IMR-90 (cell line): ENCODE measurements around the gene DMD. TPM values are rescaled to one million over a fixed set of nuclear protein-coding genes. Genes with fewer than 3 reads are reported as not detected.

Source experiments
- ATAC-seq: fragments of 200-7000 bp; cut with Tn5 transposase; 2 replicates; pipeline ENCODE4 v1.9.1; 2020; ENCODE audit warnings: low read depth, mild to moderate bottlenecking, moderate library complexity
- BruUV-seq: library from RNA; stranded (reverse); fragments of 400-500 nt; replicated peaks from 2 replicates; lab custom pipeline; 2021; lab: Mats Ljungman, UMichigan
- CTCF ChIA-PET: fragments of 300-600 bp; formaldehyde crosslinking; extraction: SDS; loops from one replicate; lab custom pipeline; 2021; ENCODE audit warnings: antibody characterized with exemption; lab: Yijun Ruan, JAX
- POLR2A ChIA-PET: fragments of 300-600 bp; sonication (Branson Sonifier 250); formaldehyde crosslinking; loops from one replicate; lab custom pipeline; 2022; ENCODE audit warnings: antibody characterized with exemption; ENCODE audit not compliant: unreplicated experiment; lab: Charles Lee
- DNase-seq: peaks from one replicate; pipeline ENCODE4 v3.0.0; 2013
- H2AFZ ChIP-seq: replicated peaks from 2 replicates; pipeline ENCODE3; 2013; ENCODE audit warnings: low read length, mild to moderate bottlenecking; ENCODE audit not compliant: poor library complexity
- H2AK5ac ChIP-seq: 2 replicates; pipeline ENCODE4 v1.6.1; 2013; ENCODE audit warnings: low read depth, low read length, inconsistent platforms
- H2AK9ac ChIP-seq: replicated peaks from 2 replicates; pipeline ENCODE3; 2013; ENCODE audit warnings: mild to moderate bottlenecking, low read depth, low read length, moderate library complexity; ENCODE audit not compliant: poor library complexity
- H2BK120ac ChIP-seq: 2 replicates; pipeline ENCODE4 v1.6.1; 2013; ENCODE audit warnings: low read depth, low read length, inconsistent platforms
- H2BK15ac ChIP-seq: 3 replicates; pipeline ENCODE4 v1.6.1; 2013; ENCODE audit warnings: low read depth, low read length, inconsistent platforms
- H2BK20ac ChIP-seq: 2 replicates; pipeline ENCODE4 v1.6.1; 2013; ENCODE audit warnings: low read depth, mild to moderate bottlenecking, inconsistent platforms, low read length, moderate library complexity
- H2BK5ac ChIP-seq: 2 replicates; pipeline ENCODE4 v1.6.1; 2013; ENCODE audit warnings: mild to moderate bottlenecking, low read depth, low read length, inconsistent platforms; ENCODE audit not compliant: poor library complexity, severe bottlenecking
- H3K14ac ChIP-seq: replicated peaks from 2 replicates; pipeline ENCODE4 v1.6.1; 2013; ENCODE audit warnings: low read depth, low read length, inconsistent platforms
- H3K18ac ChIP-seq: 2 replicates; pipeline ENCODE4 v1.6.1; 2013; ENCODE audit warnings: low read depth, low read length, control low read depth
- H3K23ac ChIP-seq: 2 replicates; pipeline ENCODE4 v1.6.1; 2013; ENCODE audit warnings: low read depth, low read length, inconsistent platforms
- H3K27ac ChIP-seq: 2 replicates; pipeline ENCODE4 v1.5.1; 2013; ENCODE audit warnings: mild to moderate bottlenecking, control low read depth, low read length; ENCODE audit not compliant: insufficient read depth
- H3K27me3 ChIP-seq: 2 replicates; pipeline ENCODE4 v1.6.1; 2013; ENCODE audit warnings: low read length; ENCODE audit not compliant: control insufficient read depth, insufficient read depth
- H3K36me3 ChIP-seq: 2 replicates; pipeline ENCODE4 v1.6.1; 2013; ENCODE audit warnings: low read length, mixed read lengths; ENCODE audit not compliant: control insufficient read depth, insufficient read depth
- H3K4ac ChIP-seq: 2 replicates; pipeline ENCODE4 v1.6.1; 2013; ENCODE audit warnings: low read depth, low read length, inconsistent platforms
- H3K4me1 ChIP-seq: 2 replicates; pipeline ENCODE4 v1.6.1; 2013; ENCODE audit warnings: low read length, mixed read lengths; ENCODE audit not compliant: control insufficient read depth, insufficient read depth
- H3K4me2 ChIP-seq: 2 replicates; pipeline ENCODE4 v1.6.1; 2013; ENCODE audit warnings: low read depth, mild to moderate bottlenecking, control low read depth, low read length, moderate library complexity
- H3K4me3 ChIP-seq: 2 replicates; pipeline ENCODE4 v1.5.1; 2013; ENCODE audit warnings: low read depth, mild to moderate bottlenecking, control low read depth, low read length, moderate library complexity; ENCODE audit not compliant: insufficient read depth
- H3K56ac ChIP-seq: 2 replicates; pipeline ENCODE4 v1.6.1; 2013; ENCODE audit warnings: low read length, inconsistent platforms; ENCODE audit not compliant: insufficient read depth; ENCODE audit errors: extremely low read depth
- H3K79me1 ChIP-seq, 2 experiments: 2 replicates each; pipeline ENCODE4 v1.6.1; 2013; ENCODE audit warnings: low read length in 2 of 2, inconsistent platforms in 1 of 2, low read depth in 1 of 2
- H3K9ac ChIP-seq: 2 replicates; pipeline ENCODE4 v1.6.1; 2013; ENCODE audit warnings: low read depth, low read length, control low read depth
- H3K9me1 ChIP-seq: 2 replicates; pipeline ENCODE4 v1.6.1; 2013; ENCODE audit warnings: low read length, inconsistent platforms; ENCODE audit not compliant: insufficient read depth
- H3K9me3 ChIP-seq: 2 replicates; pipeline ENCODE4 v1.6.1; 2013; ENCODE audit warnings: low read length; ENCODE audit not compliant: control insufficient read depth, insufficient read depth
- H4K20me1 ChIP-seq: 2 replicates; pipeline ENCODE4 v1.6.1; 2013; ENCODE audit warnings: low read length, inconsistent platforms; ENCODE audit not compliant: insufficient read depth
- H4K5ac ChIP-seq: 2 replicates; pipeline ENCODE4 v1.6.1; 2013; ENCODE audit warnings: mild to moderate bottlenecking, low read depth, low read length, control low read depth
- H4K8ac ChIP-seq, 2 experiments: 2 replicates each; pipeline ENCODE4 v1.6.1; 2013; ENCODE audit warnings: low read depth in 2 of 2, low read length in 2 of 2, control low read depth in 1 of 2, inconsistent platforms in 1 of 2
- H4K91ac ChIP-seq: 2 replicates; pipeline ENCODE4 v1.6.1; 2013; ENCODE audit warnings: low read depth, low read length, inconsistent platforms; ENCODE audit not compliant: insufficient read depth
- CTCF ChIP-seq: conservative IDR thresholded peaks from 2 replicates; pipeline ENCODE4 v1.5.1; 2012; ENCODE audit warnings: mild to moderate bottlenecking, low read depth, low read length, improper control_type of control experiment
- RFX5 ChIP-seq: IDR thresholded peaks from 2 replicates; pipeline ENCODE4 v1.8.0; 2012; ENCODE audit warnings: low read depth, mild to moderate bottlenecking, low read length, moderate library complexity
- SMC3 ChIP-seq: fragments of 150-350 bp; IDR thresholded peaks from 2 replicates; pipeline ENCODE4 v1.6.1; 2016; ENCODE audit warnings: low read depth, mild to moderate bottlenecking, antibody characterized with exemption, low read length, moderate library complexity
- USF2 ChIP-seq: fragments of 150-350 bp; IDR thresholded peaks from 2 replicates; pipeline ENCODE4 v1.6.1; 2017; ENCODE audit warnings: mild to moderate bottlenecking, antibody characterized with exemption, low read length, low read depth
- WGBS, 2 experiments: methylation state at CpG; one replicate each; pipeline versions ENCODE4 v1.1.5 to v1.1.7; 2013; ENCODE audit warnings: missing lambda C conversion rate in 2 of 2; ENCODE audit not compliant: insufficient read length in 1 of 2; ENCODE audit errors: extremely low coverage in 2 of 2; 5-methylcytosine and 5-hydroxymethylcytosine counted together
- dilution Hi-C: fragments of 300-500 bp; cut with HindIII; formaldehyde crosslinking; loops from one replicate; pipeline ENCODE4 v1.14.3; 2018; ENCODE audit warnings: low sequenced_read_pairs; ENCODE audit not compliant: unreplicated experiment
- in situ Hi-C: fragments of 300-500 bp; cut with MboI; formaldehyde crosslinking; loops from 3 replicates; pipeline ENCODE4 v1.14.3; 2019; ENCODE audit warnings: low sequenced_read_pairs, inconsistent platforms, mixed read lengths
- intact Hi-C: fragments of 100-400 bp; cut with micrococcal nuclease; formaldehyde crosslinking; loops from 2 replicates; pipeline ENCODE4 v1.10.0; 2022
- polyA plus RNA-seq, 3 experiments: library from polyadenylated mRNA; depleted of rRNA; stranded (reverse); fragments of >200 nt; gene quantifications; 2 replicates each; pipeline ENCODE4 v1.2.3, GENCODE V29; 2012; ENCODE audit warnings: low replicate concordance in 1 of 3
- total RNA-seq: library from RNA; depleted of rRNA; stranded (reverse); fragments of >200 nt; gene quantifications from 2 replicates; pipeline ENCODE4 v1.2.3, GENCODE V29; 2012
- TF ChIP-seq, protein P1 (sequence below): fragments of 150-350 bp; IDR thresholded peaks from 2 replicates; pipeline ENCODE4 v1.6.1; 2016; ENCODE audit warnings: low read depth, mild to moderate bottlenecking, low read length, moderate library complexity, borderline replicate concordance

Gene DMD
- total and polyA plus RNA-seq, 2 of the 4 experiments (the other 2 are of a cell fraction) = 6.6 to 11.8 TPM

- Histone ChIP-seq H3K4me1 (0 out of 2 replicates have a peak, but pooled peaks cover 2% of the 10 kb centered on the region), H2BK15ac (no peak overlapping the region), H3K4me3 (no peak overlapping the region), H3K4me2 (no peak overlapping the region), H3K9ac (no peak overlapping the region), H4K8ac (no peak overlapping the region), H2AK9ac (no peak overlapping the region), H2BK120ac (no peak overlapping the region), H3K56ac (no peak overlapping the region), H4K20me1 (no peaks in the 10 kb centered on the region), H4K5ac (no peak overlapping the region), H3K14ac (no peak overlapping the region), H3K27me3 (no peaks in the 10 kb centered on the region), H2AFZ (no peak overlapping the region), H3K18ac (no peak overlapping the region), H2AK5ac (no peak overlapping the region), H3K4ac (no peak overlapping the region), H3K36me3 (no peaks in the 10 kb centered on the region), H4K91ac (no peak overlapping the region), H2BK5ac (no peak overlapping the region), H3K23ac (no peak overlapping the region), H3K9me1 (no peaks in the 10 kb centered on the region), H3K27ac (no peak overlapping the region), H3K79me1 (no peaks in the 10 kb centered on the region), H3K9me3 (no peaks in the 10 kb centered on the region), H2BK20ac (no peak overlapping the region)
- DNase-seq (no peak), ATAC-seq (no peak)
- in situ Hi-C loops = no loop called here
- dilution Hi-C loops = no loop called here
- WGBS, 2 experiments = no CpG with 5 or more reads among the region's 3 CpGs
- intact Hi-C loops = no loop called here
- ChIA-PET POLR2A (no interaction called here), CTCF (no interaction called here)
- BruUV-seq = no TSS peak
- TF ChIP-seq USF2 (no peak), RFX5 (no peak), SMC3 (no peak), CTCF (no peak)
- TF ChIP-seq, protein P1, sequence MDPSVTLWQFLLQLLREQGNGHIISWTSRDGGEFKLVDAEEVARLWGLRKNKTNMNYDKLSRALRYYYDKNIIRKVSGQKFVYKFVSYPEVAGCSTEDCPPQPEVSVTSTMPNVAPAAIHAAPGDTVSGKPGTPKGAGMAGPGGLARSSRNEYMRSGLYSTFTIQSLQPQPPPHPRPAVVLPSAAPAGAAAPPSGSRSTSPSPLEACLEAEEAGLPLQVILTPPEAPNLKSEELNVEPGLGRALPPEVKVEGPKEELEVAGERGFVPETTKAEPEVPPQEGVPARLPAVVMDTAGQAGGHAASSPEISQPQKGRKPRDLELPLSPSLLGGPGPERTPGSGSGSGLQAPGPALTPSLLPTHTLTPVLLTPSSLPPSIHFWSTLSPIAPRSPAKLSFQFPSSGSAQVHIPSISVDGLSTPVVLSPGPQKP = no peak
These were observed 1647.6 kb downstream of the DMD start for GRCh38 chrX:31563792-31564191.
